Testis (tissue), 2 donors: ENCODE results near the gene CYP2B6.

Source experiments
- POLR2A ChIP-seq: fragments of 450-650 bp; IDR thresholded peaks from one replicate; pipeline ENCODE4 v1.6.1; 2017; ENCODE audit warnings: antibody characterized with exemption, mild to moderate bottlenecking, moderate library complexity
- TF ChIP-seq, protein P1 (sequence below), 3 experiments: fragments of 450-650 bp in 2 of 3; fragments of 200-600 bp in 1 of 3; sonication (generic) in 1 of 3; IDR thresholded peaks; one replicate each; pipeline ENCODE4 v1.5.1; 2016 to 2019; ENCODE audit warnings: antibody characterized with exemption in 3 of 3, mild to moderate bottlenecking in 2 of 3, moderate library complexity in 1 of 3

- TF ChIP-seq, protein P1, sequence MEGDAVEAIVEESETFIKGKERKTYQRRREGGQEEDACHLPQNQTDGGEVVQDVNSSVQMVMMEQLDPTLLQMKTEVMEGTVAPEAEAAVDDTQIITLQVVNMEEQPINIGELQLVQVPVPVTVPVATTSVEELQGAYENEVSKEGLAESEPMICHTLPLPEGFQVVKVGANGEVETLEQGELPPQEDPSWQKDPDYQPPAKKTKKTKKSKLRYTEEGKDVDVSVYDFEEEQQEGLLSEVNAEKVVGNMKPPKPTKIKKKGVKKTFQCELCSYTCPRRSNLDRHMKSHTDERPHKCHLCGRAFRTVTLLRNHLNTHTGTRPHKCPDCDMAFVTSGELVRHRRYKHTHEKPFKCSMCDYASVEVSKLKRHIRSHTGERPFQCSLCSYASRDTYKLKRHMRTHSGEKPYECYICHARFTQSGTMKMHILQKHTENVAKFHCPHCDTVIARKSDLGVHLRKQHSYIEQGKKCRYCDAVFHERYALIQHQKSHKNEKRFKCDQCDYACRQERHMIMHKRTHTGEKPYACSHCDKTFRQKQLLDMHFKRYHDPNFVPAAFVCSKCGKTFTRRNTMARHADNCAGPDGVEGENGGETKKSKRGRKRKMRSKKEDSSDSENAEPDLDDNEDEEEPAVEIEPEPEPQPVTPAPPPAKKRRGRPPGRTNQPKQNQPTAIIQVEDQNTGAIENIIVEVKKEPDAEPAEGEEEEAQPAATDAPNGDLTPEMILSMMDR (IDR thresholded peaks at IDR 0.05) = no peak
- TF ChIP-seq POLR2A = no peak
These were observed 74.0 kb downstream of the CYP2B6 start for GRCh38 chr19:41064974-41065569.
